NCI-H2171 (cell line): ENCODE measurements around the gene OR6J1.
A peak's percentile ranks its signal among the peaks of the same experiment; 100 is the strongest.
"Not testable (repeated sequence)": the region's sequence is repeated elsewhere in the genome, so short reads cannot be mapped to it uniquely, and the experiment has no call there.

Experiments
- DNase-seq: peaks from one replicate; lab custom pipeline; 2025; lab: John Stamatoyannopoulos, UW

Gene OR6J1

GRCh38 chr14:22602862-22603261, 41.3 kb downstream of the OR6J1 start:
- DNase-seq = no peak

GRCh38 chr14:22601996-22602395, 42.2 kb downstream of the OR6J1 start:
- DNase-seq = no peak

GRCh38 chr14:22601456-22601855, 42.7 kb downstream of the OR6J1 start:
- DNase-seq = no peak

- DNase-seq = no peak
These were observed 44.1 kb downstream of the OR6J1 start for GRCh38 chr14:22600027-22600426.

- DNase-seq = no peak
These were observed 44.8 kb downstream of the OR6J1 start for GRCh38 chr14:22599349-22599748.

GRCh38 chr14:22598896-22599244, 45.3 kb downstream of the OR6J1 start:
- DNase-seq = peak; percentile 60

DNA sequence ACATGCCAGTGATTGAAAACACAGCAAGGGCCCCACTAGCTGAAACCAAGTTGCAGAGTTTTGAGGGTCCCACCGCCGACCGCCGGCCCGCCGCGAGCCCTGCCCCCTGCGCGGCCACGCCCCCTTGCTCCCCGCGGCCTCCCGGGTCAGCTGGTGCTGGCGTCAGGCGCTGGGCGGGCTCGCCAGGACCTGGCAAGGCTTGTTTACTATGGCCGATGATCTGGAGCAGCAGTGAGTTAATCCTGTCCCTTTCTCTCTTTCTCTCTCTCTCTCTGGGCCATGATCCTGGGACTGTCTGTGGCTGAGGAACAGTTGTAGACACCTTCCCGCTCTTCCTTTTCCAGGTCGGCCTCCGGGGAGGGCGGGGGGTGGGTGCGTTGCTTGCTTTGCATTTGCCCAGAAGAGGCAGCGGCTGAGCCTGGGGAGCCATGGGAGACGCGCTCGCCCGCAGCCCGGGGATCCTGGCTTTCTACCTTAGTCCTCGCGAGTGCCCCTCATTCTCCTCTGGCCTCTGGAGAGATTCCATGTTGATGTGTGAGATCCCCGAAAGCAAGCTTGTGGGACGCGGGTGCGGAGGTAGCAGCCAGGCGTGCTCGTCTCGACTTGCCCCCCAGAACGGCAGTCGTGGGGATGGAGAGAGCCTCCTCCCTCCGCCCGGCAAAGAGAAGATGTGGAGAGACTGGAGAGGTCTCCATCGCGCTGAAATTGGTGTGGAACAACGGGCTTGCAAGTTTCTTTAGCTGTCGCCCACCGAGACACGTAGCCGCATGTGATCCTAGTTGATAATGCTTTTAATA, 45.9 kb downstream of the OR6J1 start, which contains the start of gene ABHD4:
TSS of gene ABHD4 (plus strand) at position 202 of the 797 bp plus-strand sequence. CDS start at position 209, 7 bp downstream.
- peak; percentile 94 for DNase-seq

DNA sequence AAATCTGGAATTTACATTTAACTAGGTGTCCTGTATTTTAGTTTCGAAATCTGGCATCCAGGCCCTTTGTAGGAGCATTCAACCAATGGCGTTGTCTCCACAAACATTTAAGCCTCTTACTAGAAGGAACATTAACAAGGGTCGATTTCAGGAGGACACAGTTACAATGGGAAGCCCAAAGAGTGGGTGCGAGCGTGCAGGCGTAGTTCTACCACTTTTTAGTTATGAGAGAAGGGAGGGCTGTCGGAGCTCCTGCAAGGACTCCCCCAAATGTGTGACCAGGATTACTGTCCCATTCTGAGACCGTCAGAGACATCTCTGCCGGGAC, 46.4 kb downstream of the OR6J1 start:
- no peak for DNase-seq

- no peak for DNase-seq
These were observed 46.9 kb downstream of the OR6J1 start for GRCh38 chr14:22597265-22597664.

GRCh38 chr14:22596354-22596879, 47.7 kb downstream of the OR6J1 start:
- no peak for DNase-seq

DNA sequence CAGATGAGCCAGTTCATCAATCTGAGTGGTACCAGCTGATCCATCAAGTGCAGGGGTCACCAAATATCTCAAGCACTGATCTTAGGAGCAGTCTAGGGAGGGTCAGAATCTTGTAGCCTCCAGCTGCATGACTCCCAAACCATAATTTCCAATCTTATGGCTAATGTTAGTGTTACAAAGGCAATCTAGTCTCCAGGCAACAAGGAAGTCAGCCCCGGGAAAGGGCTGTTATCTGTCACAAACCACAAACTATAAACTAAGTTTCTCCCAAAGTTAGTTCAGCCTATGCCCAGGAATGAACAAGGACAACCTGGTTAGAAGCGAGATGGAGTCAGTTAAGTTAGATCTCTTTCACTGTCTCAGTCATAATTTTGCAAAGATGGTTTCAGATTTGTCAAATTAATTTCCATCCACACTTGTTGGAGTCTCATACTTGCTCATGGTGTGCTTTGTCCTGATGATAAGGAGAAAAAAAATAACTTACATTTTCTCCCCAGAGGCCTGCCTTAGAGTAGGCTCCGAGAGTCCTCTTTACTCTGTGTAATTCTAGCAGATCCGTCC, 49.9 kb downstream of the OR6J1 start:
- DNase-seq = no peak

GRCh38 chr14:22593601-22594000, 50.6 kb downstream of the OR6J1 start:
- DNase-seq = no peak

GRCh38 chr14:22593189-22593588, 51.0 kb downstream of the OR6J1 start:
- DNase-seq = no peak

DNA sequence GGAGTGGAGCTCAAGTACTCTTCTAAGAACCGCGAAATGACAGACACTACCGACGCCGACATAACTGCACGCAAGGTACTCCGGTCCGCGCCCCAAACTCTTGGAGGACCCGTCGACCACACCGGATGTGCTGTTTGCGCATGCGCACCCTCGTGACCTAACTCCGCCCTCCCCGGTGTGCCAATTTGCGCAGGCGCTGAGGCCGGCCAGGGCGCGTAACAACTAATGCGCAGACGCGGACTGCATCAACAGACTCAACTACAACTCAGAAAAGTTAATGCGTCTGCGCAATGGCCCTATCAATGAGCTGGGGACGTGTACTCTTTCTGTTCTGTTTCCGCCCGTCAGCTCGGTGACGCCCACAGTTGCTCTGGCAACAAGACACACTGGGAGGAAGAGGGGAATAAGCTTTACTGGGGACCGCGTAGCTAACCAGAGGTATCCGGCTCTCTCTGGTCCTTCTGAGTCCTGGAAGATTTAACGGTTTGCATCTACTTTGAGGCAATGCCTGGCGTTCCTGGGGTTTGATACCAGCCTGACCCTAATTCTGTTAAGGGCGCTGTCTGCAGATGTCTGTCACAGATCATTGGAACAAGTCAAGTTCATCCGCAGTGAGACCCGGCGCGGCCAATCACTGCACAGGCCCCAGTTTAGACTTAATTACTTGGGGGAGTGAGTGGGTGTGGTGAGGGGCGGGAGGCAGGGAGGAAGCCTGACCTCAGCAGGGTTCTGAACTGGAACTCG, 54.9 kb downstream of the OR6J1 start, which contains the start of gene DAD1:
TSS of gene DAD1 (minus strand) at position 129 of the 744 bp plus-strand sequence. CDS start at position 62, 67 bp downstream.
- peak; percentile 100 for DNase-seq

DNA sequence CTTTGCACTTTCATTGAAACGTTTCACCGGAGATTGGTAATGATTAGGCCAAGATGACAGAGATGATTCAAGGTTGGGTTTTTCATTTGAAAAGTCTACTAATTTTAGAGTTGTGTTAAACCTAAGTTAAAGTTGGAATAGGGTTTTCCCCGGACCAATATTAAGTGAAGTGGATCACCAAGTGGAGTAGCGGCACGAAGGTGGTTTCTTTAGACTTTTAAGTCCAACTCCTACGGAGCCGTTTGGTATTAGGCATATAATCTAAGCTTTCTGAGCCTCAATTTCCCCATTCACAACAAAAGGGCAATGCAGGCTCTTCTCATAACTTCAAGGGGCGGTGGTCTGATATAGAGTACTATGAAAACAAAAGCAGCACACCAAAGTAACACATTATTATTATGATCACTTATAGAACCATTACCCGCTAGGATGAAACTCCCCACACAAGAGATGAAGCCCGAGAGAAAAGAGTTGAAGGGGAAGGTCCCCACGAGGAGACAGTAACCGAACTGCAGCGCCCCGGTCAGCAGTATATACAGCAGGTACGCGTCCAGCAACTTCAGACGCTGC, 55.5 kb downstream of the OR6J1 start:
- DNase-seq = no peak

- DNase-seq = not testable (repeated sequence)
These were observed 56.3 kb downstream of the OR6J1 start for GRCh38 chr14:22587677-22588422.

GRCh38 chr14:22587247-22587646, 56.9 kb downstream of the OR6J1 start:
- no peak for DNase-seq

- DNase-seq = no peak
These were observed 60.2 kb downstream of the OR6J1 start for GRCh38 chr14:22583994-22584393.
